ENCODE results near the gene FAM89B. TPM values are rescaled to one million over a fixed set of nuclear protein-coding genes. Genes with fewer than 3 reads are reported as not detected.

The FAM89B gene
- polyA plus RNA-seq, 1 donor from 2014 or later = 75.1 TPM

- no peak for TF ChIP-seq SMC3 (conservative IDR thresholded peaks at IDR 0.05; ENCODE audit: poor library complexity)
- TF ChIP-seq EP300 (conservative IDR thresholded peaks at IDR 0.05; ENCODE audit: poor library complexity, severe bottlenecking) = no peak
- no peak for TF ChIP-seq EZH2 (IDR thresholded peaks at IDR 0.05; ENCODE audit: borderline replicate concordance, insufficient read depth, low read length, poor library complexity, severe bottlenecking)
- no peak for TF ChIP-seq MXI1 (conservative IDR thresholded peaks at IDR 0.05; ENCODE audit: poor library complexity, severe bottlenecking)
- no peak for TF ChIP-seq POLR2AphosphoS5 (IDR thresholded peaks at IDR 0.05)
- TF ChIP-seq, protein P1, sequence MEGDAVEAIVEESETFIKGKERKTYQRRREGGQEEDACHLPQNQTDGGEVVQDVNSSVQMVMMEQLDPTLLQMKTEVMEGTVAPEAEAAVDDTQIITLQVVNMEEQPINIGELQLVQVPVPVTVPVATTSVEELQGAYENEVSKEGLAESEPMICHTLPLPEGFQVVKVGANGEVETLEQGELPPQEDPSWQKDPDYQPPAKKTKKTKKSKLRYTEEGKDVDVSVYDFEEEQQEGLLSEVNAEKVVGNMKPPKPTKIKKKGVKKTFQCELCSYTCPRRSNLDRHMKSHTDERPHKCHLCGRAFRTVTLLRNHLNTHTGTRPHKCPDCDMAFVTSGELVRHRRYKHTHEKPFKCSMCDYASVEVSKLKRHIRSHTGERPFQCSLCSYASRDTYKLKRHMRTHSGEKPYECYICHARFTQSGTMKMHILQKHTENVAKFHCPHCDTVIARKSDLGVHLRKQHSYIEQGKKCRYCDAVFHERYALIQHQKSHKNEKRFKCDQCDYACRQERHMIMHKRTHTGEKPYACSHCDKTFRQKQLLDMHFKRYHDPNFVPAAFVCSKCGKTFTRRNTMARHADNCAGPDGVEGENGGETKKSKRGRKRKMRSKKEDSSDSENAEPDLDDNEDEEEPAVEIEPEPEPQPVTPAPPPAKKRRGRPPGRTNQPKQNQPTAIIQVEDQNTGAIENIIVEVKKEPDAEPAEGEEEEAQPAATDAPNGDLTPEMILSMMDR (IDR thresholded peaks at IDR 0.05; ENCODE audit: poor library complexity, severe bottlenecking) = no peak
- TF ChIP-seq RAD21 (conservative IDR thresholded peaks at IDR 0.05) = no peak
- no peak for TF ChIP-seq REST (IDR thresholded peaks at IDR 0.05; ENCODE audit: borderline replicate concordance)
- TF ChIP-seq TAF1 (IDR thresholded peaks at IDR 0.05; ENCODE audit: low read depth) = no peak
- H3F3A ChIP-seq (ENCODE audit: insufficient read depth, low read length, poor library complexity, severe bottlenecking) = no peaks in the 10 kb centered on the region
- H3K27me3 ChIP-seq (ENCODE audit: insufficient read depth, low read depth, low read length) = no peaks in the 10 kb centered on the region
- no peak overlapping the region for H3K4me3 ChIP-seq (ENCODE audit: low read length)
- no peak overlapping the region for H2AFZ ChIP-seq (ENCODE audit: low read depth, low read length)
- H3K79me2 ChIP-seq (replicated peaks; ENCODE audit: insufficient read depth, low read length) = no peaks in the 10 kb centered on the region
- no peak overlapping the region for H3K4me2 ChIP-seq (ENCODE audit: low read length)
- H3K9ac ChIP-seq (ENCODE audit: low read length) = no peak overlapping the region
- H3K36me3 ChIP-seq (ENCODE audit: insufficient read depth, low read length) = no peaks in the 10 kb centered on the region
- H3K9me3 ChIP-seq (ENCODE audit: low read length) = no peaks in the 10 kb centered on the region
- no peaks in the 10 kb centered on the region for H3K9me2 ChIP-seq (ENCODE audit: insufficient read depth, low read length)
- H3K27ac ChIP-seq (ENCODE audit: low read length) = no peak overlapping the region
- H4K20me1 ChIP-seq (ENCODE audit: insufficient read depth) = no peaks in the 10 kb centered on the region
These were observed 18.1 kb upstream of the FAM89B start for GRCh38 chr11:65554057-65554818.

DNA sequence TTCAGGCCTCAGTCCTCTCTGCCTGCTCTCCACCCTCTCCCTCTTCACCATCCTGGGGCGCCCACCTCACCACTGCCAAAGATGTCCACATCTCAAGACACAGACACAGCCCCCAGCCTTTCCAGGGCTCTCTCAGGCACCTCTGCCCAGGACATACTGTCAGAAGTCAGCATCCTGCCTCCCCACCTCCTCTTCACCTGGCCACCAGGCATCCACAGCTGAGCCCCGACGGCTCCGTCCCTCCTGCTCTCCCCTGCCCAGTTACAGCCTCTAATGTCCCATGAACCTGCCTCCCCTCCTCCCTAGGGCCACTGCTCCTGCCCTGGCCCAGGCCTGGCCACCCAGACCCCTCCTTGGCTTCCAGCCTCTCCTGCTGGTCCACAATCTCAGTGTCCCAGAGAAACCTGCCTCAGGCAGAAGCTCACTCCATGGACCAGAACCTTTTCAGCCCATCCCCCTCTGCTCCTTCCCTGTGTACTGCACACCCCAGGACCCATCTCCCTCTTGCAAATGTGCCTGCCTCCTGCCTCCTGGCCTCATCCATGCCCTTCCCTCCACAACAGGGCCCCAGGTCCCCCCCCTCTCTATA, 17.4 kb upstream of the FAM89B start:
- Histone ChIP-seq H3K9ac (ENCODE audit: low read length) (no peak overlapping the region), H3K27ac (ENCODE audit: low read length) (no peak overlapping the region), H3K4me2 (ENCODE audit: low read length) (no peak overlapping the region)

More for the DNA sequence above, 17.4 kb upstream of the FAM89B start:
- no peaks in the 10 kb centered on the region for H3K36me3 ChIP-seq (ENCODE audit: insufficient read depth, low read length)
- no peaks in the 10 kb centered on the region for H3K9me2 ChIP-seq (ENCODE audit: insufficient read depth, low read length)
- no peaks in the 10 kb centered on the region for H3F3A ChIP-seq (ENCODE audit: insufficient read depth, low read length, poor library complexity, severe bottlenecking)
- H3K9me3 ChIP-seq (ENCODE audit: low read length) = no peaks in the 10 kb centered on the region
- no peaks in the 10 kb centered on the region for H3K79me2 ChIP-seq (replicated peaks; ENCODE audit: insufficient read depth, low read length)
- no peak overlapping the region for H3K4me3 ChIP-seq (ENCODE audit: low read length)
- no peak overlapping the region for H2AFZ ChIP-seq (ENCODE audit: low read depth, low read length)
- H3K27me3 ChIP-seq (ENCODE audit: insufficient read depth, low read depth, low read length) = no peaks in the 10 kb centered on the region
- H4K20me1 ChIP-seq (ENCODE audit: insufficient read depth) = no peaks in the 10 kb centered on the region
- TF ChIP-seq EP300 (conservative IDR thresholded peaks at IDR 0.05; ENCODE audit: poor library complexity, severe bottlenecking) = no peak
- TF ChIP-seq TAF1 (IDR thresholded peaks at IDR 0.05; ENCODE audit: low read depth) = no peak
- TF ChIP-seq EZH2 (IDR thresholded peaks at IDR 0.05; ENCODE audit: borderline replicate concordance, insufficient read depth, low read length, poor library complexity, severe bottlenecking) = no peak
- TF ChIP-seq, protein P1 (IDR thresholded peaks at IDR 0.05; ENCODE audit: poor library complexity, severe bottlenecking) = no peak
- no peak for TF ChIP-seq REST (IDR thresholded peaks at IDR 0.05; ENCODE audit: borderline replicate concordance)
- TF ChIP-seq RAD21 (conservative IDR thresholded peaks at IDR 0.05) = no peak
- TF ChIP-seq MXI1 (conservative IDR thresholded peaks at IDR 0.05; ENCODE audit: poor library complexity, severe bottlenecking) = no peak
- no peak for TF ChIP-seq POLR2AphosphoS5 (IDR thresholded peaks at IDR 0.05)
- TF ChIP-seq SMC3 (conservative IDR thresholded peaks at IDR 0.05; ENCODE audit: poor library complexity) = no peak

Measured in neural cell (in vitro differentiated cells).